Measurements from ENCODE around the gene VOPP1.

GRCh38 chr7:55444786-55445185 lies 127.5 kb downstream of the VOPP1 start:
- TF ChIP-seq CTCF (IDR thresholded peaks at IDR 0.05) = no peak
- TF ChIP-seq POLR2A (IDR thresholded peaks at IDR 0.05) = no peak
